ENCODE results near the gene CTNNA3.

- TF ChIP-seq CTCF (IDR thresholded peaks at IDR 0.05) (no peak), POLR2A (IDR thresholded peaks at IDR 0.05) (no peak)
Measured at GRCh38 chr10:66941491-66941890, 754.5 kb downstream of the CTNNA3 start.

All from uterus (tissue), 2 donors.